Jurkat, Clone E6-1 (cell line): ENCODE measurements around the gene RNF149.
"Not testable (repeated sequence)": the region's sequence is repeated elsewhere in the genome, so short reads cannot be mapped to it uniquely, and the experiment has no call there.

Experiments
- DNase-seq: peaks from one replicate; pipeline ENCODE4 v3.0.0-alpha.2; 2011; ENCODE audit warnings: low read depth, low spot score
- H3K4me3 ChIP-seq: 2 replicates; pipeline ENCODE4 v1.5.1; 2011; ENCODE audit warnings: mild to moderate bottlenecking, low read length, control low read depth, moderate library complexity

The RNF149 gene

GRCh38 chr2:101332885-101333766, 24.6 kb upstream of the RNF149 start:
- no peak for DNase-seq
- no peak overlapping the region for H3K4me3 ChIP-seq

- DNase-seq = no peak
- H3K4me3 ChIP-seq = no peak overlapping the region
Measured at GRCh38 chr2:101331202-101331601, 22.7 kb upstream of the RNF149 start.

GRCh38 chr2:101330253-101330933, 21.9 kb upstream of the RNF149 start:
- no peak for DNase-seq
- H3K4me3 ChIP-seq = no peak overlapping the region

- peak; percentile 70 for DNase-seq
- peak overlapping the region; percentile 24; the same call in 1 of the 2 replicates for H3K4me3 ChIP-seq
Measured at GRCh38 chr2:101329026-101329425, 20.5 kb upstream of the RNF149 start.

GRCh38 chr2:101328474-101329007, 20.0 kb upstream of the RNF149 start:
- peak overlapping the region; percentile 29 for H3K4me3 ChIP-seq
- peak; percentile 94 for DNase-seq

GRCh38 chr2:101327863-101328394, 19.4 kb upstream of the RNF149 start:
- H3K4me3 ChIP-seq = peak overlapping the region; percentile 29
- no peak for DNase-seq

- DNase-seq = no peak
- no peak overlapping the region for H3K4me3 ChIP-seq
Measured at GRCh38 chr2:101325425-101325824, 16.9 kb upstream of the RNF149 start.

GRCh38 chr2:101316568-101316967, 8.1 kb upstream of the RNF149 start:
- DNase-seq, H3K4me3 ChIP-seq: not testable (repeated sequence)

- peak; percentile 66 for DNase-seq
- peak overlapping the region; percentile 32 for H3K4me3 ChIP-seq
Measured at GRCh38 chr2:101311696-101312017, 3.2 kb upstream of the RNF149 start.

GRCh38 chr2:101310834-101311695, 2.6 kb upstream of the RNF149 start:
- peak; percentile 73 for DNase-seq
- peak overlapping the region; percentile 32 for H3K4me3 ChIP-seq

- no peak for DNase-seq
Measured at GRCh38 chr2:101310090-101310833, 1.8 kb upstream of the RNF149 start.

GRCh38 chr2:101307950-101308431, 510 bp downstream of the RNF149 start:
- H3K4me3 ChIP-seq = peak overlapping the region; percentile 57
- no peak for DNase-seq

More at GRCh38 chr2:101310090-101310833, 1.8 kb upstream of the RNF149 start:
- H3K4me3 ChIP-seq = no peak overlapping the region

- DNase-seq = no peak
- H3K4me3 ChIP-seq = peak overlapping the region; percentile 57
Measured at GRCh38 chr2:101307503-101307902, 998 bp downstream of the RNF149 start.

- peak overlapping the region; percentile 57 for H3K4me3 ChIP-seq
- DNase-seq = no peak
Measured at GRCh38 chr2:101306410-101306809, 2.1 kb downstream of the RNF149 start.

- H3K4me3 ChIP-seq = no peak overlapping the region
- no peak for DNase-seq
Measured at GRCh38 chr2:101305492-101306078, 2.9 kb downstream of the RNF149 start.

- no peak overlapping the region for H3K4me3 ChIP-seq
Measured at GRCh38 chr2:101305035-101305434, 3.5 kb downstream of the RNF149 start.

GRCh38 chr2:101303688-101304087, 4.8 kb downstream of the RNF149 start:
- no peak overlapping the region for H3K4me3 ChIP-seq
- no peak for DNase-seq

More at GRCh38 chr2:101305035-101305434, 3.5 kb downstream of the RNF149 start:
- no peak for DNase-seq

- no peak for DNase-seq
- H3K4me3 ChIP-seq = no peak overlapping the region
Measured at GRCh38 chr2:101302016-101302415, 6.5 kb downstream of the RNF149 start.
